OCI-LY3 (cell line): ENCODE results near the gene BRPF3.
A peak's percentile ranks its signal among the peaks of the same experiment; 100 is the strongest.

Experiments used
- H2AFZ ChIP-seq: fragments of 200-600, 300-600 bp; shearing (Covaris generic); 2 replicates; pipeline ENCODE4 v1.6.0; 2014; ENCODE audit warnings: antibody characterized with exemption, low read depth, low read length
- H3K27ac ChIP-seq: fragments of 200-600, 300-600 bp; sonication (generic); 2 replicates; pipeline ENCODE4 v1.5.1; 2014; ENCODE audit warnings: mild to moderate bottlenecking, low read length, moderate library complexity, mixed read lengths
- H3K27me3 ChIP-seq: fragments of 200-600, 300-600 bp; sonication (generic); 2 replicates; pipeline ENCODE4 v1.6.1; 2014; ENCODE audit warnings: low read depth, low read length, mixed read lengths
- H3K36me3 ChIP-seq: fragments of 200-600, 300-600 bp; sonication (generic); replicated peaks from 2 replicates; pipeline ENCODE3; 2014; ENCODE audit warnings: low read depth, low read length, mixed read lengths
- H3K4me1 ChIP-seq: fragments of 300-600, 200-600 bp; sonication (generic); 2 replicates; pipeline ENCODE4 v1.6.1; 2014; ENCODE audit warnings: low read length, mixed read lengths
- H3K4me2 ChIP-seq: fragments of 200-600, 300-600 bp; sonication (generic); 2 replicates; pipeline ENCODE4 v1.6.1; 2014; ENCODE audit warnings: low read length, mixed read lengths
- H3K4me3 ChIP-seq: fragments of 300-600, 200-600 bp; sonication (generic); 2 replicates; pipeline ENCODE4 v1.5.1; 2014; ENCODE audit warnings: antibody characterized with exemption, mild to moderate bottlenecking, low read length, moderate library complexity
- H3K79me2 ChIP-seq: fragments of 300-600, 200-600 bp; shearing (Covaris generic); 2 replicates; pipeline ENCODE4 v1.6.1; 2014; ENCODE audit warnings: mild to moderate bottlenecking, low read length, mixed read lengths
- H3K9ac ChIP-seq: fragments of 300-600, 200-600 bp; shearing (Covaris generic); 2 replicates; pipeline ENCODE4 v1.6.0; 2014; ENCODE audit warnings: mild to moderate bottlenecking, low read length, moderate library complexity
- H3K9me3 ChIP-seq: fragments of 200-600, 300-600 bp; shearing (Covaris generic); 2 replicates; pipeline ENCODE4 v1.6.1; 2014; ENCODE audit warnings: low read length, mixed read lengths; ENCODE audit not compliant: insufficient read depth
- H4K20me1 ChIP-seq: fragments of 200-600, 300-600 bp; sonication (generic); 2 replicates; pipeline ENCODE4 v1.6.1; 2016; ENCODE audit warnings: low read length, mixed read lengths; ENCODE audit not compliant: insufficient read depth
- EZH2phosphoT487 ChIP-seq: fragments of 200-600 bp; shearing (Covaris generic); IDR thresholded peaks from 2 replicates; pipeline ENCODE4 v1.6.1; 2018; ENCODE audit warnings: antibody characterized with exemption, mixed run types, low read depth
- TF ChIP-seq, protein P1 (sequence below): fragments of 200-600, 300-600 bp; sonication (generic); IDR thresholded peaks from 2 replicates; pipeline ENCODE4 v1.5.1; 2014; ENCODE audit warnings: antibody characterized with exemption, low read length, low read depth

The BRPF3 gene

DNA sequence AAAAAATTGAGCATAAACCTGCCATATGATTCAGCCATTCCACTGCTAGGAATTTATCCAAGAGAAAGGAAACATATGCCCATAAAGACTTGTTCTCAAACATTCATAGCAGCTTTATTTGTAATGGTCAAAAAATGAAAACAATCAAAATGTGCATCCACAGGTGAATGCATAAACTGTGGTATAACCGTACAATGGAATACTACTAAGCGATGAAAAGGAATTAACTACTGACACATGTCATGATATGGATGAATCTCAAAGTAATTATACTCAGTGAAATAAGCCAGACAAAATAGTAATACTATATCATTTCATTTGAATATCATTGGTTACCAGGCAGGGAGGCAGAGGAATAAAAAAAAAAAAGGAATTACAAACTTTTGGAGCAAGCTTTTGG, 25.8 kb upstream of the BRPF3 start:
- no peaks in the 10 kb centered on the region for H3K27me3 ChIP-seq
- H4K20me1 ChIP-seq, result no peaks in the 10 kb centered on the region
- H3K4me2 ChIP-seq, result no peak overlapping the region
- H3K27ac ChIP-seq, result no peak overlapping the region
- no peaks in the 10 kb centered on the region for H3K36me3 ChIP-seq
- TF ChIP-seq EZH2phosphoT487, result no peak
- TF ChIP-seq, protein P1, sequence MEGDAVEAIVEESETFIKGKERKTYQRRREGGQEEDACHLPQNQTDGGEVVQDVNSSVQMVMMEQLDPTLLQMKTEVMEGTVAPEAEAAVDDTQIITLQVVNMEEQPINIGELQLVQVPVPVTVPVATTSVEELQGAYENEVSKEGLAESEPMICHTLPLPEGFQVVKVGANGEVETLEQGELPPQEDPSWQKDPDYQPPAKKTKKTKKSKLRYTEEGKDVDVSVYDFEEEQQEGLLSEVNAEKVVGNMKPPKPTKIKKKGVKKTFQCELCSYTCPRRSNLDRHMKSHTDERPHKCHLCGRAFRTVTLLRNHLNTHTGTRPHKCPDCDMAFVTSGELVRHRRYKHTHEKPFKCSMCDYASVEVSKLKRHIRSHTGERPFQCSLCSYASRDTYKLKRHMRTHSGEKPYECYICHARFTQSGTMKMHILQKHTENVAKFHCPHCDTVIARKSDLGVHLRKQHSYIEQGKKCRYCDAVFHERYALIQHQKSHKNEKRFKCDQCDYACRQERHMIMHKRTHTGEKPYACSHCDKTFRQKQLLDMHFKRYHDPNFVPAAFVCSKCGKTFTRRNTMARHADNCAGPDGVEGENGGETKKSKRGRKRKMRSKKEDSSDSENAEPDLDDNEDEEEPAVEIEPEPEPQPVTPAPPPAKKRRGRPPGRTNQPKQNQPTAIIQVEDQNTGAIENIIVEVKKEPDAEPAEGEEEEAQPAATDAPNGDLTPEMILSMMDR, result no peak
- no peaks in the 10 kb centered on the region for H3K79me2 ChIP-seq
- H3K4me1 ChIP-seq, result peaks cover 15% of the 10 kb centered on the region
- no peak overlapping the region for H2AFZ ChIP-seq
- H3K9me3 ChIP-seq, result no peaks in the 10 kb centered on the region
- no peak overlapping the region for H3K9ac ChIP-seq
- H3K4me3 ChIP-seq, result no peak overlapping the region

DNA sequence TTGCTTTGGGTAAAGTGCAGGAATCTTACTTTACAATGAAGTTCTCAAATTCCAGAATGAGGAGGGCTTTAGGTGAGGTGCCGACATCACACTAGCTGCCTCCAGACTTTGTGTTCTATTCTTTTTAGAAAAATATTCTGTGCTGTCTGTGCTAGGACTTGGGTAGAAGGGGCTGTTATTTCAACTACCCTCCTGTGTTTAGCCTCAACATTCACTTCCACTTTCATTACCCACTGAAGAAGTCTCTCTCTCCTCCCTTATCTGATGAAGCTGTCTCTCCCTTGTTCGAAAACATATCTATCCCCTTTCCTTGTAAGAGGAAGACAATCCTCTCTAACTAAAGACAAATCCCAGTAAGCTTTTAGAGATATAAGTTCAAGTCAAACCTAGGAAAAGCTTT, 25.0 kb upstream of the BRPF3 start:
- Histone ChIP-seq H3K27me3 (no peaks in the 10 kb centered on the region), H3K4me2 (peak overlapping the region; percentile 2; the same call in 1 of the 2 replicates), H3K9ac (no peak overlapping the region), H3K4me1 (peaks cover 15% of the 10 kb centered on the region), H2AFZ (no peak overlapping the region), H3K4me3 (no peak overlapping the region), H3K9me3 (no peaks in the 10 kb centered on the region), H3K27ac (no peak overlapping the region), H4K20me1 (no peaks in the 10 kb centered on the region), H3K36me3 (no peaks in the 10 kb centered on the region), H3K79me2 (no peaks in the 10 kb centered on the region)
- no peak for TF ChIP-seq EZH2phosphoT487
- TF ChIP-seq, protein P1, result no peak

DNA sequence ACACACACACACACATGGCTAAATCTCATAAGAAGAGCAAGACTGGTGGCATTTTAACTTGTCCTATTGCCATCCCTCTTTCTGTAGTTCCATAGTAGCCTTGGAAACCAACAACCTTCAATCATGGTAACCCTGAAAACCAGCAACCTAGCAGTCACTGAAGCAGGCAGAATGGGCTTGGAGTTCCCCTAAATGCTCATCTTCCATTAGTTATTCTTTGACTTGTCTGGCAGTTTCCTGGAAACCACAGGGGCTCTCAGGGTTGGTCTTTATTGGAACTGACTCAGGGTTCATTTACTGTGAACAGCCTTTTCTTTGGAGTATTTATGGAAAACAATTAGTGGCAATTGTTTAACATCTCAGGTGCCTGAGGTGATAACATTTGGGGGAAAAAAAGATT, 19.4 kb upstream of the BRPF3 start:
- no peak overlapping the region for H2AFZ ChIP-seq
- no peaks in the 10 kb centered on the region for H3K79me2 ChIP-seq
- H3K9me3 ChIP-seq, result peaks cover 14% of the 10 kb centered on the region; the same call in 1 of the 2 replicates
- no peak overlapping the region for H3K9ac ChIP-seq
- no peaks in the 10 kb centered on the region for H4K20me1 ChIP-seq
- TF ChIP-seq EZH2phosphoT487, result no peak
- TF ChIP-seq, protein P1, result no peak
- H3K4me2 ChIP-seq, result no peak overlapping the region
- peaks cover 8% of the 10 kb centered on the region for H3K36me3 ChIP-seq
- peaks cover 3% of the 10 kb centered on the region; the same call in 1 of the 2 replicates for H3K4me1 ChIP-seq
- peaks cover 4% of the 10 kb centered on the region; the same call in 1 of the 2 replicates for H3K27me3 ChIP-seq
- H3K4me3 ChIP-seq, result no peak overlapping the region
- no peak overlapping the region for H3K27ac ChIP-seq

DNA sequence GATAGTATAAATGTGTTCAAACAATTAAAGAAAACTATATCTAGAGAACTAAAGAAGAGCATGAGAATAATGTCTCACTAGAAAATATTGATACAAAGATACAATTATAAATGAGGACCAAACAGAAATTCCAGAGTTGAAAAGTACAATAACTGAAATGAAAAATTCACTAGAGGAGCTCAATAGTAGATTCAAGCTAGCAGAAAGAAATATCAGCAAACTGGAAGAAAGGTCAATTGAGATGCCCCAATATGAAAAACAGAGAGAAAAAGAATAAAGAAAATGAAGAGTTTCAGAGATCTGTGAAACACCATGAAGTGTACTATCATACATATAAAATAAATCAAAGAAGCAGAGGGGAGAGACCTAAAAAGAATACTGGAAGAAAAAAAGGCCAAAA, 18.0 kb upstream of the BRPF3 start:
- peaks cover 9% of the 10 kb centered on the region; the same call in 1 of the 2 replicates for H3K27me3 ChIP-seq
- peaks cover 3% of the 10 kb centered on the region; the same call in 1 of the 2 replicates for H3K4me1 ChIP-seq
- H3K79me2 ChIP-seq, result no peaks in the 10 kb centered on the region
- H3K36me3 ChIP-seq, result peaks cover 8% of the 10 kb centered on the region
- no peak overlapping the region for H3K27ac ChIP-seq
- H2AFZ ChIP-seq, result no peak overlapping the region
- no peaks in the 10 kb centered on the region for H4K20me1 ChIP-seq
- no peak overlapping the region for H3K4me3 ChIP-seq
- H3K9me3 ChIP-seq, result peaks cover 14% of the 10 kb centered on the region; the same call in 1 of the 2 replicates
- no peak overlapping the region for H3K4me2 ChIP-seq
- TF ChIP-seq, protein P1, result no peak
- TF ChIP-seq EZH2phosphoT487, result no peak
- no peak overlapping the region for H3K9ac ChIP-seq
